GM12892 (cell line): ENCODE measurements around the gene NUDT3.

ENCODE experiments used
- POLR2A ChIP-seq: IDR thresholded peaks from 2 replicates; pipeline ENCODE4 v1.6.1; 2011; ENCODE audit warnings: low read depth, low read length, control low read depth
- POLR2AphosphoS5 ChIP-seq: IDR thresholded peaks from 2 replicates; pipeline ENCODE4 v1.6.1; 2011; ENCODE audit warnings: low read depth, low read length, control low read depth
- TAF1 ChIP-seq: IDR thresholded peaks from 2 replicates; pipeline ENCODE4 v1.6.1; 2011; ENCODE audit warnings: low read depth, mild to moderate bottlenecking, control low read depth, low read length, borderline replicate concordance

- no peak for TF ChIP-seq POLR2AphosphoS5
- TF ChIP-seq POLR2A, result no peak
- no peak for TF ChIP-seq TAF1
These were observed 118.3 kb downstream of the NUDT3 start for GRCh38 chr6:34274129-34274528.
